ENCODE data around the gene LDAH.

LDAH gene

GRCh38 chr2:20673686-20674308 lies 149.1 kb downstream of the LDAH start:
- TF ChIP-seq CTCF (IDR thresholded peaks at IDR 0.05; ENCODE audit: low read depth, low read length), result no peak

GRCh38 chr2:20672201-20672951 lies 150.5 kb downstream of the LDAH start:
- TF ChIP-seq CTCF (IDR thresholded peaks at IDR 0.05; ENCODE audit: low read depth, low read length), result no peak
- no peak for DNase-seq (ENCODE audit: low read depth in 2 of 2)
- H3K4me3 ChIP-seq (replicated peaks in 1 of 2; ENCODE audit: low read depth in 2 of 2, low read length in 2 of 2), result no peak overlapping the region

More at GRCh38 chr2:20673686-20674308, 149.1 kb downstream of the LDAH start:
- H3K4me3 ChIP-seq (replicated peaks in 1 of 2; ENCODE audit: low read depth in 2 of 2, low read length in 2 of 2), result no peak overlapping the region
- DNase-seq (ENCODE audit: low read depth in 2 of 2), result no peak

GRCh38 chr2:20671736-20672080 lies 151.2 kb downstream of the LDAH start:
- no peak overlapping the region for H3K4me3 ChIP-seq (replicated peaks in 1 of 2; ENCODE audit: low read depth in 2 of 2, low read length in 2 of 2)
- no peak for DNase-seq (ENCODE audit: low read depth in 2 of 2)
- TF ChIP-seq CTCF (IDR thresholded peaks at IDR 0.05; ENCODE audit: low read depth, low read length), result no peak

GRCh38 chr2:20671036-20671735 lies 151.7 kb downstream of the LDAH start:
- DNase-seq (ENCODE audit: low read depth in 2 of 2), result no peak
- TF ChIP-seq CTCF (IDR thresholded peaks at IDR 0.05; ENCODE audit: low read depth, low read length), result no peak
- H3K4me3 ChIP-seq (replicated peaks in 1 of 2; ENCODE audit: low read depth in 2 of 2, low read length in 2 of 2), result no peak overlapping the region

- no peak overlapping the region for H3K4me3 ChIP-seq (replicated peaks in 1 of 2; ENCODE audit: low read depth in 2 of 2, low read length in 2 of 2)
- no peak for DNase-seq (ENCODE audit: low read depth in 2 of 2)
- no peak for TF ChIP-seq CTCF (IDR thresholded peaks at IDR 0.05; ENCODE audit: low read depth, low read length)
These were observed 152.4 kb downstream of the LDAH start for GRCh38 chr2:20670315-20671035.

- no peak for TF ChIP-seq CTCF (IDR thresholded peaks at IDR 0.05; ENCODE audit: low read depth, low read length)
- H3K4me3 ChIP-seq (replicated peaks in 1 of 2; ENCODE audit: low read depth in 2 of 2, low read length in 2 of 2), result no peak overlapping the region
- DNase-seq (ENCODE audit: low read depth in 2 of 2), result no peak
These were observed 153.2 kb downstream of the LDAH start for GRCh38 chr2:20669562-20670314.

Measured in cardiac fibroblast (primary cell).